RPMI7951 (cell line): ENCODE results near the gene DNPEP. TPM values are rescaled to one million over a fixed set of nuclear protein-coding genes. Genes with fewer than 3 reads are reported as not detected.
A peak's percentile ranks its signal among the peaks of the same experiment; 100 is the strongest.

Experiments used
- DNase-seq: peaks from one replicate; pipeline ENCODE4 v3.0.0-alpha.2; 2012; ENCODE audit warnings: low read depth
- total RNA-seq: library from RNA; depleted of rRNA; stranded (reverse); fragments of >200 nt; shearing (Covaris generic); gene quantifications from 2 replicates; pipeline ENCODE4 v1.2.3, GENCODE V29; 2014

DNPEP gene
- total RNA-seq, 1 experiment from 2014 or later: 80.4 TPM

DNA sequence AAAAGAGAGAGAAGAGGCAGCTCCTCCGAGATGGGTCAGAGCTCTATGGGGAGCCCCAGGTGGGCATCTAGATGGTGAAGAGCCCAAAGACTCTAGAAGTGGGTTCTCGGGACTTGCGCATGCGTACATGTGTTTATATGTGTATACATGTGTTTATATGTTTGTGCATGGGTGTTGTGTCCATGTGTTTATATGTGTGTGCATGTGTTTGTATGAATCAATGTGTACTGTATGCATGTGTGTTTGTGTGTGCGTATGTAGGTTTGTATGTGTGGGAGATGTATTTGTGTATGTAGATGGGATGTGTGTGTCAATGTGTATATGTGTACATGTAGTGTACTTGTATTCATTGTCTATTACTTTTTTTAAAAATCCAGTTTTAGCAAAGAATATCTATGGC lies 25.6 kb downstream of the DNPEP start:
- no peak for DNase-seq

DNA sequence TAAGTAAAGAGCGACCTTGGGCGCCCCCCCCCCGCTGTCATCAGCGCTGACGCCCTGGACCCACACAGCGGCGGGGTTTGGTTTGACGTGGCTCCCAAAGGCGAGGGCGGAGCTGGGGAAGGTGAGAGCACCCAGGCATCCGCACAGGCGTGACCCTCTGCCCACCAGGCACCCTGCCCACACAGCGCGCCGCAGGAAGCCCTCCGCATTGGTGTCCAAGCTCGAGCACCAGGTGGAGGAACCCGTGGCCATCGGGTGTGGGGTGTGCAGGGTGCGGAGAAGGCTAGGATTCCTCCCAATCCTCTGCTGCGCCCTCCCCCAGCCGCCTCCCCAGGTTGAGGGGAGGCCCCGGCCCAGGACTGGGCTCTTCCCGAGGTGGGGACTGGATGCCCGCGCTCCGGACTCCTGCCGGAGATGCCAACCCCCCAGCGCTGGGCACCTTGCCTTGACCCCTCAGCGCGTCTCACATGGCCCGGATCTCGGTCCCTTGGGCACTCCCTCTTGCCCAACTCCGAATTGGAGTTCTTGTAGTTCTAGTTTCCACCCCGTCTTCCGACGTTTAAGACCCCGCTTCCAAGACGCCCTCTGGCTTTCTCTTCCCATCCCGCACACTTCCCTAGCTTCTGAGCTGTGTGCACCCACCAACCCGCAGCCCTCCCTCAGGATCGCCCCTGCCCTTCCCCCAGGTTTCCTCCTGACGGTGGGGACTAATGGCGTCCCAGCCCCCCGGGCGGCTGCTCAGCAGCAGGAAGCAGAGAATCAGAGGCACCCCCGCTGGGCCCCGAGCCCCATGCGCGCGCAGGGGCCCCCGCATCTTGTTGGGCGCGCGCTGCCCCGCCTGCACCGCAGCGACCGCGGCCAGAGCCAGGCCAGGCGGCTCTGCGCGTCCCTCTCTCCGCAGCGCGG lies 29.3 kb downstream of the DNPEP start:
- peak; percentile 11 for DNase-seq

DNA sequence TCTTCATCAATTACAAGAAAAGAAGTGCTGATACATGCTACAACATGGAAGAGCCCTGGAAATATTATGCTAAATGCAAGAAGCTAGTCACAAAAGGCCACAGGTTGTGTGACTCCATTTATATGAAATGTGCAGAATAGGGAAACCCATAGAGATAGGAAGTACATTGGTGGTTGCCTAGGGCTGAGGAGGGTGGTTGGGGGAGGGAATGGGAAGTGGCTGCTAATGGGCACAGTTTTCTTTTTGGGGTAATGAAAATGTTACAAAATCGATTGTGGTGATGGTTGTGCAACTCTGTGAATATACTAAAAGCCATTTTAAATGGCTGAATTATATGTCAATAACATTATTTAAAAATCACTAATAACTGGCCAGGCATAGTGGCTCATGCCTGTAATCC lies 30.9 kb downstream of the DNPEP start:
- DNase-seq: no peak

DNA sequence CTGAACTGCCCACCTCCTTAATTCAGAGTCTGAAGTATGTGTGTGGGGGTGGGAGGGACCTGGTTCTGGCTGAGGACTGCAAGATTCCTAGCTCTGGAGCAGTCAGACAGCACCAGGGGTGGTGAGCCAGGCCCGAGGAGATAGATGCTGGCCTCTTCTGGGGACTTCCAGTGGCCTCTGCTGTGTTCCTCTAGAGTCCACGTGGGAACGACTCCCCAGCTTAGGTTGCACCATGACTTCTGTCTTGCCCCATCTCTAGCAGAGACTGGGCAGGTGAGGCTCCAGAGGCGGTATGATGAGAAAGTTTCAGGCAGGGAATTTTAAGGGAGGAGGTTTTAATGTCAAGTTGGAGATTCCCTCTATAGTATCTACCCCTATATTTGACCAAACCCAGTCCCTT lies 33.1 kb downstream of the DNPEP start:
- DNase-seq: no peak

DNA sequence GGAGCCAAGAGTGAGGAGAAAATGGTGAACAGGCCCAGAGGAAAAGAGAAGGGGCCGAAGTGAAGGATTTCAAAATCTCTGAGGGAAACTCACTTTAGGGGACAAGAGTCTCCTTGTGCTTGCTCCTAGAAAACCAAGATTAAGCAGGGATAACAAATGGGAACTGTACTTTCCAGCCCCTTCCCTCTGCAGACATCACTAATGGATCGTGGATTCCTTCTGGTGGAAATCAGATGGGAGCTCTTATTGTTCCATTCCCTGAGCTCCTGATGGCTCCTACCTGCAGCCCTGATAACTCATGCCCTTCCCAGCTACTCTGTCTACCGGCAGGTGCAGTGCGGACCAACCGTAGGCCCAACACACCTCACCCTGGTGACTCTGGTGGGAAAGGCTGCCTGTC lies 34.6 kb downstream of the DNPEP start:
- no peak for DNase-seq

DNA sequence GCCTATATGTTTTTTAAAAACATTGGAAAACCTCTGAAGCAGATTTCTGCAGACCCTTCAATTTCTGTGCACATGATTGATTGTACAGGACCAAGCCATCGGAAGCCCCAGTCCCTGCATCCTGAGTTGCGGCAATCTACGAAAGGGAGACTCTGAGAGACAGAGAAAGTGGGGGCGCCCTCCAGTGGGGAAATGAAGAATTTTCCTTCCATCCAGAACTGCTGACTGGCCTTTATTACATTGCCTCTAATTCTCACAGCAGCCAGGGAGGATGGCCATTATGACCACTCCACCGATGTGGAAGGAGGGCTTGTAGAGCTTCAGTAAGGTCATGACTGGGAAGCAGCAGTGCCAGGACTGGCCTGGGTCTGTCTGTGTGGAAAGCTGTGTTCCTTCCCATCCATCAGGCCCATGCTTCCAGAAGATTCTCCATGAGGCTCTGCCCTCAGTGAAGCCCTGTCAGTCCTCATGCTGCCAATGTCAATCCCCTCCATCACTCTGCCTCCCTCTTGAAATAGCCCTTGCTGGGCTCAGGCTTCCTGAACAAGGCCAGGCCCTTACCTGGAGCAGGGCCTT lies 35.2 kb downstream of the DNPEP start:
- peak; percentile 67 for DNase-seq

DNA sequence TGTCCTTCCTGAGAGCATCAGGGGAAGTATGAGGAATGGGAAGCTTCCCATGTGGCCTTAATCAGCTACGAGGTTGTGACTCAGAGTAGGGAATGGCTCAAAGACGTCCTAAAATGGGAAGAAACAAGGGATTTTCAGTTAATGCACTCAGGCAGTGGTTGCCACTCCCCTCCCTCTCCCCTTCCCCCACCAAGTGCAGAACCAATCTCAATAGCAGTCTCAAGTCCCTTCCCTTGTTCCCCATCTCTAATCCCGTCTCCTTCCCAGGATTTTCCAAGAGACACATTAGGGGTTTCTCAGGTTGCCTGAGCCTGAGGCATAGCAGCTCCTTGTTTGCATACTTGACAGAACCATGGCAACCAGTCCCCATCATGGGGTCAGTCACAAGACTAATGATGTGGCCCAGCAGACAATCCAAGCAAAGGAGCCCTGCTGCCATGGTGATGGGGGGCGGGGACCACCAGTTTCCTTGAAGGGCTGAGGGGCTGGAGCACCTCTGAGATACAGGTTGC lies 36.9 kb downstream of the DNPEP start:
- peak; percentile 84 for DNase-seq

DNA sequence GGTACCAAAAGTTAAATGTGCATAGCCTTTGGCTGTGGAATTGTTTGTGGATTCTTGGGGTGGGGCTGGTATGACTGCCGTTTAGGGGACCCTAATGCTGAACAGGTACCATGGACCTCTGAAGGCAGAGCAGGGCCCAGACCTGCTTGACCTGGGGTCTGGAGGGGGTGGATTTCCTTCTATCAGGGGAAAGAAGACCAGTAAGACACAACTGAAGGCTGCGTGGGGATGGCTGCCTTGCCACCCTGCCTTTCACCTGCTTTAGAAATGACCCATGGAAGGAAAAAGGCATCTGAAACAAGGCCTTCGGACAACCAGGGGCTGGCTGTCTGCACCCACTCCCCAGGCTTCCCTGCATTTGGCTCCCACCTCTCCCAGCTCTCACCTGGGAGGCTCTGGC lies 37.5 kb downstream of the DNPEP start:
- DNase-seq: no peak

DNA sequence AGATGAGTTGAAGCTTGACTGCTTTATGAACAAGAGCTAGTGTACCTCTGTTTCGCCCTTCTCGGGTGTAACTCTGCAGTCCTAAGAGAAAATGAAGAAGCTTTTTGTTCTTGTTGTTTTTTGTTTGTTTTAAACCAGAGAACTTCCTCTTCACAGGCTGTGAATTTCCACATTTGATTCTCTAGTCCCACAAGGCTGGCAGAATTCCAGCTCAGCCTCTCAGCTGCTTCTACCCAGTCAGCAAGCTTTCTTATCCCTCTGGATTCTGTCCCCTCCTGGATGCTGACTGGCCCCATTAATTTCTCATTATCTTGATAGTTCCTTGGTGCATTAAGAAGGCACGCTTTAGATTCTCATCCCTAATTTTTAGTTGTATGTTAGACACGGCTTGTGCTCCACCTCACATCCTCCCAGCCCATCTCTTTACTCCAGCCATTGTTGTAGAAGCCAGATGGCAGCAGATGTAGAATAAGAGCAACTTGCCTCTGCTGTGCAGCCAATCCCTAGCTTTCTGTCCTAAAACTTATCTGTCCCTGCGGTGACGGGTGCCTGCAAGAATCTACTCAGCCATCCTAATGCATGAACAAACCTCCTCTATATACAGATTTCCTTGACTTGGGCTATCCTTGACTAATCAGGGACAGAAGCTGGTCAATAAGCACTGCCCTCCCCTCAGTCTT lies 42.8 kb downstream of the DNPEP start:
- peak; percentile 60 for DNase-seq

DNA sequence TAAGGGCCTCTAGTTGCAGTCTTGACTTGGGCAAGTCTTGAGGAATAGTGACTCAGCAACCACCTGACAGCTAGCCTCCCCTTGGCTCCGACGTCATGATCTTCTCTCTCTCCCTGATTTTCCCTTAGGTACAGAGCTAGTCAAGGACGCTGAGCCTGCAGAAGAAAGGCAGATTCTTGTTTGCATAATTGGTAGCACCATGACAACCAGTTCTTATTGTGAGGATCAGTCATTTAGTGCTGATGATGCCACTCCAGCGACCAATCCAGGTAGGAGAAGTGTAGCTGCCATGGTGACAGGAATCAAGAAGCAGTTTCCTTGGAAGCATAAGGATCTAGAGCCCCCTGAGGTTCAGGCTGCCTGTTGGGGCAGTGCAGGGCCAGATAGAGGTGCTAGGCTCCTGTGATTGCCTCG lies 52.3 kb downstream of the DNPEP start:
- DNase-seq: no peak

DNA sequence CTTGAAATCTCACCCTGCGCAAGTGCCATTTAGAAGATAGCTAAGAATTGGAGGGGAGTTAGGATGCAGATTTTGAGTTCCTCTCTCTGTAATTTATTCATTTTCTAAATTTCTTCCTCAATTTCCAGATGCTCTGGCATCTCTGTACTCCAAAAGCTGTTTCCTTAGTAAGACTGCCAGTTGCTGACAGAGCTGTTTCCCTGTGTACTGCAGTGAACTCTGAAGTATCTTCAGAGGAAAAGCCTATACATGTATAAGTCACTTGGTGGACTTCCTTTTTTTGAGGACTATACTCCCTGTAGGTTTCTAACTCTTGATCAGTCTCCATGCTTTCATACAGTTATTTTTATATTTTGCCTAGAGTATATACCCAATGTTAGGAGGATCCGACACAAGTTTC lies 53.6 kb downstream of the DNPEP start:
- DNase-seq: no peak

DNA sequence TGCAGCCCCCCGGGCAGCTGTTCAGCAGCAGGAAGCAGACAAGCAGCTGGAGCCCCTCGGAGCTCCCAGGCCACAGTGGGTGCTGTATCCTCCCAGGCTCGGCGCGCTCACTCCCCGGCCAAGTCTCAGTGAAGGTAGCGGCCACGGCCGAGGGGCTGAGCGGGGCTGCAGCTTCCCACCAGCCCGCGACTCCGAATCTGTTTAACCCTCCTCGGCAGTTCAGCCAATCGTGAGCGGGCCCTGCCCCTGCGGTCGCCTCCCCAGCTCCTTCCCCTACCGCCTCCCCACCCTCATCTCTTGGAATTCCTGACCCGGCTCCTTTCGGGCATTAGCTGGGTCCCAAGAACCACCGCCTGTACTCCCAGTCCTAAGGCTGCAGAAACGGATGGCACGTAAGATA lies 55.2 kb downstream of the DNPEP start, which contains the start of gene RESP18:
TSS of gene RESP18 (minus strand) at position 203 of the 400 bp plus-strand sequence.
- DNase-seq: no peak

DNA sequence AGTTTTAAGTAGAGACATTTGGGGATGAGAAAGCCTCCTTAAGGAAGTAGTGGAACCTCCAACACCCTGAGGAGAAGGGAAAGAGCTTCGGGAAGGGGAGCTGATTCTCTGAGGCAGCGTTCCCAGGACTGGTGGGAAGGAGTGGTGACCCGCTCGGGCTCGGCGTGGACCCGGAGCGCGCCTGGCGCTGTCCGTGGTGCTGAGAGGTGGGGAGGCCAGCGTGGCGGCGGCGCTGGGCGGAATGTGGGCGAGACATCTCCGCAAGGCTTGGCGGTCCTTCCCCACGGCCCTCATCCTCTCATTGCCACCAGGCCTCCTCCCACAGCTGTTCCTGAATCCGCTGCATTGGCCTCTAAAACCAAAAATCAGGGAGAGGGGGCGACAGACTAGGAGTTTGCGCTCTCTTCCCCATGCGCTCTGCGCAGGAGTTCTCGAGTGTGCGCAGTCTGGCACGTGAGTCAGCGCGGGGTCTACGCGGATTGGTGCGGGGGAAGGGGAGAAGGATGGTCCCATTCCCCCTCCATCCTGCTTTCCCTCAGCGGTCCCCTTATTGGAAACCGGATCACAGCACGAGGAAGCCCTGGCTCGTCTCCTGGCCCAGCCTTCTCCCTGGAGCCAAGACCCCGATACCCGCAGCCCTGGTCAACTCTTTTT lies 56.0 kb downstream of the DNPEP start:
- DNase-seq: peak; percentile 31

DNA sequence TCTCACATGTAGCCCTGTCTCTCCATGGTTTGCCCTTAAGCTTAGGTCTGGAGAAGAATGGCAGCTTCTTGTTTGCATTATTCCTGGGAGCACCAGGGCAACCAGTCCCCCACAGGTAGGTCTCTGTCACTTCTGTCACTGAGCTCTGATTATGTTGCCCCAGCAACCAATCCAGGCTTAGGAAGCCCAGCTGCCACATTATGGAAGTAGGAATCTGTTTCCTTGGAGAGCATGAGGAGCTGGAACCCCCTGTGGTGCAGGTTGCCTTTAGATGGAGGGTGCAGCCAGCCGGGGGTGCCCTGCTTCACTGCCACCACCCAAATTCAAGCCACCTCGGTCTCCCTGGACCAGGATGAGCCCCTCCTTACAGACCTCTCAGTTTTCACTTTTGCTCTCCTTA lies 60.0 kb downstream of the DNPEP start:
- no peak for DNase-seq

DNA sequence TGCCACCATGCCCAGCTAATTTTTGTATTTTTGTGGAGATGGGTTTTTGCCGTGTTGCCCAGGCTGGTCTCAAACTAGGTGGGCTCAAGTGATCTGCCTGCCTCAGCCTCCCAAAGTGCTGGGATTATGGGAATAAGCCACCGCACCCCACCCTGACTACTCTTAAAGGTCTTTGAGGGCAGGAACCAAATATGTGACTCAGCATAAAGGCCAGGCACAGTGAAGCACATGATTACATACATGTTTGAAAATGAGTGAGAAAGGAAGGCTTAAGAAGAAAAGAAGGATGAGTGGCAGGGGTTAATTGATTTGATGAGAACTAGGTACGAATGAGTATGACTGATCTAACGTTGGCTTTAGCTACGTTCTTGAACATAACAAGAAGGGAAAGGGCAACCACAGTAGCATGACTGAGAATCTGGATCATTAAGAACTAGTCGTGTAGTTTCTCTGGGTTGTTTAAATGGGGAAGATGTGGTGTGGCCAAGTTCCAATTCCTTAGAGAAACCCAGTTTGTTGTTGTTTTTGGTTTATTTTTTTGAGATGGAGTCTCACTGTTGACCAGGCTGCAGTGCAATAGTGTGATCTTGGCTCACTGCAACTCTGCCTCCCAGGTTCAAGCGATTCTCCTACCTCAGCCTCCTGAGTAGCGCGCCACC lies 61.9 kb downstream of the DNPEP start:
- DNase-seq: no peak

DNA sequence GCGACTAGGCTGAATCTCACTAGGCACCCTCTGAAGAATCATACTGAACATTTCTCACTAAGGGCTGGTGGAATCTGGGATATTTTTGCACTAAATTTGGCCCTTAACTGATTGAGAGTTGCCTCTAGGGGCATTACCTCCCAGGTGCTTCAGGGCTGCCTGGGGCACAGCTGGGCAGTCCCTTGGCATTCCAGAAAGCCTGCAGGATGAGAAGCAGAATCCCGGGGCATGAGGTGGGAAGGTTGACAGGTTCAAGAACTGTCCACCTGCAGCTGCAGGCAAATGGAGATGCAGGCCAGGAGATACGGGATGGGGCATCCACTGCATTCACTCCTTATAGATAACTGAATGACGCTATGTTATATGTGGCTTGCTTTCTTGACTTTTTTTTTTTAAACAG lies 62.6 kb downstream of the DNPEP start:
- DNase-seq: no peak

DNA sequence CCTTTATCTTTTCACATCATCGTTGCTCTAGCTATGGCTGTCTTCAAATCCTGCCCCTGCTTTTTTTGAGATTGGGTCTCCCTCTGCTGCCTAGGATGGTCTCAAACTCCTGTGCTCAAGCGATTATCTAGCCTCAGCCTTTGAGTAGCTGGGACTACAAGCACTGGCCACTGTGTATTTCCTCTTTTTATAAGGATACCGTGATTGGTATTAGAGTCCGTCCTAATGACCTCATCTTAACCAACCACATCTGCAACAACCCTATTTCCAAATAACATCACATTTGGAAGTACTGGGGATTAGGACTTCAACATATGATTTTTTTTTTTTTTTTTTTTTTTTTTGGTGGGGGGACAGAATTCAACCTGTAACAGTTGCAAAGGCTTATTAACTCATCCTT lies 64.3 kb downstream of the DNPEP start:
- DNase-seq: no peak
